ENCODE measurements around the gene MVB12B.
"Not testable (repeated sequence)": the region's sequence is repeated elsewhere in the genome, so short reads cannot be mapped to it uniquely, and the experiment has no call there.

Gene MVB12B

GRCh38 chr9:126536131-126536530 is 209.5 kb downstream of the MVB12B start:
- peaks cover 39% of the 10 kb centered on the region for H3K27me3 Mint-ChIP-seq (ENCODE audit: low read depth)
- H3K9me3 Mint-ChIP-seq, result no peaks in the 10 kb centered on the region
- no peak for DNase-seq (ENCODE audit: low spot score)
- no peak overlapping the region for H3K27ac Mint-ChIP-seq
- H3K4me3 Mint-ChIP-seq, result no peak overlapping the region
- H3K36me3 Mint-ChIP-seq (ENCODE audit: low read depth), result no peaks in the 10 kb centered on the region
- H3K4me1 Mint-ChIP-seq (ENCODE audit: low read depth), result no peaks in the 10 kb centered on the region

- DNase-seq (ENCODE audit: low spot score), result no peak
- Mint-ChIP-seq H3K9me3 (no peaks in the 10 kb centered on the region), H3K4me3 (no peak overlapping the region), H3K4me1 (ENCODE audit: low read depth) (no peaks in the 10 kb centered on the region), H3K27ac (no peak overlapping the region), H3K27me3 (ENCODE audit: low read depth) (peaks cover 33% of the 10 kb centered on the region), H3K36me3 (ENCODE audit: low read depth) (no peaks in the 10 kb centered on the region)
Observed at GRCh38 chr9:126536841-126537465, 210.3 kb downstream of the MVB12B start.

- H3K4me1 Mint-ChIP-seq (ENCODE audit: low read depth), result no peaks in the 10 kb centered on the region
- H3K36me3 Mint-ChIP-seq (ENCODE audit: low read depth), result no peaks in the 10 kb centered on the region
- no peak overlapping the region for H3K4me3 Mint-ChIP-seq
- H3K27ac Mint-ChIP-seq, result no peak overlapping the region
- peaks cover 27% of the 10 kb centered on the region for H3K27me3 Mint-ChIP-seq (ENCODE audit: low read depth)
- no peaks in the 10 kb centered on the region for H3K9me3 Mint-ChIP-seq
- DNase-seq (ENCODE audit: low spot score), result no peak
Observed at GRCh38 chr9:126538550-126538949, 211.9 kb downstream of the MVB12B start.

GRCh38 chr9:126540398-126540797 is 213.8 kb downstream of the MVB12B start:
- not testable (repeated sequence) for H3K4me1 Mint-ChIP-seq (ENCODE audit: low read depth); H3K36me3 Mint-ChIP-seq (ENCODE audit: low read depth); H3K27ac Mint-ChIP-seq; H3K4me3 Mint-ChIP-seq; H3K9me3 Mint-ChIP-seq; DNase-seq (ENCODE audit: low spot score)
- peaks cover 21% of the 10 kb centered on the region for H3K27me3 Mint-ChIP-seq (ENCODE audit: low read depth)

- H3K9me3 Mint-ChIP-seq, result no peaks in the 10 kb centered on the region
- no peaks in the 10 kb centered on the region for H3K36me3 Mint-ChIP-seq (ENCODE audit: low read depth)
- H3K4me1 Mint-ChIP-seq (ENCODE audit: low read depth), result no peaks in the 10 kb centered on the region
- H3K4me3 Mint-ChIP-seq, result no peak overlapping the region
- no peak overlapping the region for H3K27ac Mint-ChIP-seq
- H3K27me3 Mint-ChIP-seq (ENCODE audit: low read depth), result peaks cover 9% of the 10 kb centered on the region
- DNase-seq (ENCODE audit: low spot score), result no peak
Observed at GRCh38 chr9:126543490-126543889, 216.9 kb downstream of the MVB12B start.

GRCh38 chr9:126545106-126545505 is 218.5 kb downstream of the MVB12B start:
- Mint-ChIP-seq H3K4me1 (ENCODE audit: low read depth) (no peaks in the 10 kb centered on the region), H3K27me3 (ENCODE audit: low read depth) (peaks cover 3% of the 10 kb centered on the region), H3K36me3 (ENCODE audit: low read depth) (no peaks in the 10 kb centered on the region), H3K9me3 (no peaks in the 10 kb centered on the region), H3K4me3 (no peak overlapping the region), H3K27ac (no peak overlapping the region)
- no peak for DNase-seq (ENCODE audit: low spot score)

- no peaks in the 10 kb centered on the region for H3K27me3 Mint-ChIP-seq (ENCODE audit: low read depth)
- no peaks in the 10 kb centered on the region for H3K36me3 Mint-ChIP-seq (ENCODE audit: low read depth)
- DNase-seq (ENCODE audit: low spot score), result no peak
- H3K4me1 Mint-ChIP-seq (ENCODE audit: low read depth), result no peaks in the 10 kb centered on the region
- H3K9me3 Mint-ChIP-seq, result no peaks in the 10 kb centered on the region
- no peak overlapping the region for H3K27ac Mint-ChIP-seq
- H3K4me3 Mint-ChIP-seq, result no peak overlapping the region
Observed at GRCh38 chr9:126546036-126546435, 219.4 kb downstream of the MVB12B start.

- no peak for DNase-seq (ENCODE audit: low spot score)
- no peaks in the 10 kb centered on the region for H3K4me1 Mint-ChIP-seq (ENCODE audit: low read depth)
- no peak overlapping the region for H3K4me3 Mint-ChIP-seq
- H3K36me3 Mint-ChIP-seq (ENCODE audit: low read depth), result no peaks in the 10 kb centered on the region
- no peak overlapping the region for H3K27ac Mint-ChIP-seq
- H3K9me3 Mint-ChIP-seq, result no peaks in the 10 kb centered on the region
- H3K27me3 Mint-ChIP-seq (ENCODE audit: low read depth), result no peaks in the 10 kb centered on the region
Observed at GRCh38 chr9:126548312-126548711, 221.7 kb downstream of the MVB12B start.

- Mint-ChIP-seq H3K4me1 (ENCODE audit: low read depth) (no peaks in the 10 kb centered on the region), H3K27me3 (ENCODE audit: low read depth) (no peaks in the 10 kb centered on the region), H3K36me3 (ENCODE audit: low read depth) (no peaks in the 10 kb centered on the region), H3K9me3 (no peaks in the 10 kb centered on the region), H3K27ac (no peak overlapping the region), H3K4me3 (no peak overlapping the region)
- DNase-seq (ENCODE audit: low spot score), result no peak
Observed at GRCh38 chr9:126549246-126550006, 222.8 kb downstream of the MVB12B start.

GRCh38 chr9:126550891-126551351 is 224.3 kb downstream of the MVB12B start:
- Mint-ChIP-seq H3K36me3 (ENCODE audit: low read depth) (no peaks in the 10 kb centered on the region), H3K4me3 (no peak overlapping the region), H3K27me3 (ENCODE audit: low read depth) (no peaks in the 10 kb centered on the region), H3K4me1 (ENCODE audit: low read depth) (no peaks in the 10 kb centered on the region), H3K9me3 (no peaks in the 10 kb centered on the region), H3K27ac (no peak overlapping the region)
- no peak for DNase-seq (ENCODE audit: low spot score)

- Mint-ChIP-seq H3K27me3 (ENCODE audit: low read depth) (no peaks in the 10 kb centered on the region), H3K4me3 (no peak overlapping the region), H3K36me3 (ENCODE audit: low read depth) (no peaks in the 10 kb centered on the region), H3K4me1 (ENCODE audit: low read depth) (no peaks in the 10 kb centered on the region), H3K9me3 (no peaks in the 10 kb centered on the region), H3K27ac (no peak overlapping the region)
- DNase-seq (ENCODE audit: low spot score), result no peak
Observed at GRCh38 chr9:126551812-126552211, 225.2 kb downstream of the MVB12B start.

GRCh38 chr9:126554292-126554691 is 227.7 kb downstream of the MVB12B start:
- H3K4me3 Mint-ChIP-seq, result no peak overlapping the region
- H3K27ac Mint-ChIP-seq, result no peak overlapping the region
- DNase-seq (ENCODE audit: low spot score), result no peak
- no peaks in the 10 kb centered on the region for H3K9me3 Mint-ChIP-seq
- H3K4me1 Mint-ChIP-seq (ENCODE audit: low read depth), result no peaks in the 10 kb centered on the region
- peaks cover 5% of the 10 kb centered on the region for H3K27me3 Mint-ChIP-seq (ENCODE audit: low read depth)
- no peaks in the 10 kb centered on the region for H3K36me3 Mint-ChIP-seq (ENCODE audit: low read depth)

GRCh38 chr9:126555421-126555820 is 228.8 kb downstream of the MVB12B start:
- not testable (repeated sequence) for H3K9me3 Mint-ChIP-seq; H3K4me3 Mint-ChIP-seq; H3K27ac Mint-ChIP-seq; H3K36me3 Mint-ChIP-seq (ENCODE audit: low read depth); H3K4me1 Mint-ChIP-seq (ENCODE audit: low read depth); DNase-seq (ENCODE audit: low spot score)
- peaks cover 13% of the 10 kb centered on the region for H3K27me3 Mint-ChIP-seq (ENCODE audit: low read depth)
